ENCODE results near the gene MX1. TPM values are rescaled to one million over a fixed set of nuclear protein-coding genes. Genes with fewer than 3 reads are reported as not detected.

The MX1 gene
- total RNA-seq, 2 experiments from 2014 or later, result 23.9 to 24.7 TPM

DNA sequence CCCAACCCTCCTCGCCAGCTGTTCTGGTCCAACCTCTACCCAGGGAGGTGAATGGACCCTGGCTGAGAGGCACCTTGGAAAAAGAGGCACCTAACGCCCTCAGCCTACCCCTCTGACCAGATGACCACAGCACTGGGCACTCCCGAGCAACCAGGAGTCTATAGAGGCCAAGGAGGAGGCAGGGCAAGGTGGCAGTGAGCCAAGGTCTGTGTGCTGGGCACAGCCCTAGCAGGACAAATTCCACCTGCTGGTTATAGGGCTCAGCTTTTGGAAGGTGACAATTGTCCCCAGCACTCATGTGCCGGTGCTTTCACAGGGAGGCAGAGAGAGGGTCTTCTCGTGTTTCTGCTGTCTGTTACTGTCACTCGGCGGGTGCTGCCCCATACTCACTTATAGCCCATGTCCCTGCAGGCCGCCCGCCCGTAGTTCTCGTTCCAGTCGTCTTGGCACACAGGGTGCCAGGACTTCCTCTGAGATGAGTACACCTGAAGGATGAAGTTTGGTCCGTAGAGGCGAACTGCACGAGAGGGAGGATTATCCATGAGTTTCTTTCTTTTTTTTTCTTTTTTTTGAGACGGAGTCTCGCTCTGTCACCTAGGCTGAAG lies 54.1 kb downstream of the MX1 start:
- POLR2A ChIA-PET, result no interaction called here
- no TSS peak for BruUV-seq (replicated peaks)
- CTCF ChIA-PET (ENCODE audit: unreplicated experiment), result no interaction called here

DNA sequence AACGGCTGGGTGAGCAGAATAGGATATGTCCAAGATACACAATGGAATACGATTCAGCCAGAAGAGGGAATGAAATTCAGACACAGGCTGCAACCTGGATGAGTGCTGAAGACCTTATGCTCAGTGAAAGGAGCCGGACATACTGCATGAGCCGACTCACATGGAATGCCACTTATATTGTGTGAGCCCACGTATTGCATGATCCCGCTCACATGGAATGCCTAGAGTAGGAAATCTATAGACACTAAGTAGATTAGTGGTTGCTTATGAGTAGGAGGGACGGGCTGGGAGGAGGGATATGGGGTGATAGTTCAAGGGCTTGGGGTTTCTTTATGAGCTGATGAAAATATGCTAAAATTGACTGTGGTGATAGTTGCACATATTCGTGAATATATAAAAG lies 55.2 kb downstream of the MX1 start:
- ChIA-PET POLR2A (interaction anchor here (0.5 to 0.6 kb wide), 2 partner anchors 26 to 73 kb away, joined by 3 to 5 read pairs; no protein-coding TSS in a partner anchor), CTCF (ENCODE audit: unreplicated experiment) (no interaction called here)
- Histone ChIP-seq H3K79me2 (ENCODE audit: insufficient read depth, low read depth, low read length) (no peaks in the 10 kb centered on the region), H4K20me1 (ENCODE audit: insufficient read depth, low read length) (no peaks in the 10 kb centered on the region), H2AFZ (ENCODE audit: low read length) (no peak overlapping the region), H3K4me3 (ENCODE audit: low read depth, low read length, poor library complexity, severe bottlenecking) (no peak overlapping the region), H3K4me1 (ENCODE audit: insufficient read depth, low read length, poor library complexity, severe bottlenecking) (peaks cover 11% of the 10 kb centered on the region), H3K9me3 (ENCODE audit: low read length) (no peaks in the 10 kb centered on the region), H3K36me3 (ENCODE audit: insufficient read depth, low read length) (no peaks in the 10 kb centered on the region), H3K4me2 (ENCODE audit: low read length) (no peak overlapping the region), H3K9me2 (ENCODE audit: insufficient read depth, low read length) (no peaks in the 10 kb centered on the region), H3K27ac (ENCODE audit: low read depth, low read length, poor library complexity, severe bottlenecking) (no peak overlapping the region)
- no peak for TF ChIP-seq EZH2phosphoT487 (IDR thresholded peaks at IDR 0.05; ENCODE audit: borderline replicate concordance, low read depth, low read length)
- TF ChIP-seq, protein P1, sequence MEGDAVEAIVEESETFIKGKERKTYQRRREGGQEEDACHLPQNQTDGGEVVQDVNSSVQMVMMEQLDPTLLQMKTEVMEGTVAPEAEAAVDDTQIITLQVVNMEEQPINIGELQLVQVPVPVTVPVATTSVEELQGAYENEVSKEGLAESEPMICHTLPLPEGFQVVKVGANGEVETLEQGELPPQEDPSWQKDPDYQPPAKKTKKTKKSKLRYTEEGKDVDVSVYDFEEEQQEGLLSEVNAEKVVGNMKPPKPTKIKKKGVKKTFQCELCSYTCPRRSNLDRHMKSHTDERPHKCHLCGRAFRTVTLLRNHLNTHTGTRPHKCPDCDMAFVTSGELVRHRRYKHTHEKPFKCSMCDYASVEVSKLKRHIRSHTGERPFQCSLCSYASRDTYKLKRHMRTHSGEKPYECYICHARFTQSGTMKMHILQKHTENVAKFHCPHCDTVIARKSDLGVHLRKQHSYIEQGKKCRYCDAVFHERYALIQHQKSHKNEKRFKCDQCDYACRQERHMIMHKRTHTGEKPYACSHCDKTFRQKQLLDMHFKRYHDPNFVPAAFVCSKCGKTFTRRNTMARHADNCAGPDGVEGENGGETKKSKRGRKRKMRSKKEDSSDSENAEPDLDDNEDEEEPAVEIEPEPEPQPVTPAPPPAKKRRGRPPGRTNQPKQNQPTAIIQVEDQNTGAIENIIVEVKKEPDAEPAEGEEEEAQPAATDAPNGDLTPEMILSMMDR (conservative IDR thresholded peaks at IDR 0.05; ENCODE audit: low read length), result no peak
- no peak for DNase-seq (ENCODE audit: low spot score)
- intact Hi-C loops (cut with micrococcal nuclease; ENCODE audit: unreplicated experiment), result no loop called here
- BruUV-seq (replicated peaks), result no TSS peak

More for the DNA sequence above, 54.1 kb downstream of the MX1 start:
- no peaks in the 10 kb centered on the region for H3K9me3 ChIP-seq (ENCODE audit: low read length)
- H3K27ac ChIP-seq (ENCODE audit: low read depth, low read length, poor library complexity, severe bottlenecking), result no peak overlapping the region
- H3K9me2 ChIP-seq (ENCODE audit: insufficient read depth, low read length), result no peaks in the 10 kb centered on the region
- peaks cover 11% of the 10 kb centered on the region for H3K4me1 ChIP-seq (ENCODE audit: insufficient read depth, low read length, poor library complexity, severe bottlenecking)
- H3K4me2 ChIP-seq (ENCODE audit: low read length), result no peak overlapping the region
- intact Hi-C loops (cut with micrococcal nuclease; ENCODE audit: unreplicated experiment), result no loop called here
- no peaks in the 10 kb centered on the region for H3K36me3 ChIP-seq (ENCODE audit: insufficient read depth, low read length)
- no peak overlapping the region for H2AFZ ChIP-seq (ENCODE audit: low read length)
- TF ChIP-seq EZH2phosphoT487 (IDR thresholded peaks at IDR 0.05; ENCODE audit: borderline replicate concordance, low read depth, low read length), result no peak
- TF ChIP-seq, protein P1 (conservative IDR thresholded peaks at IDR 0.05; ENCODE audit: low read length), result no peak
- DNase-seq (ENCODE audit: low spot score), result no peak
- no peaks in the 10 kb centered on the region for H4K20me1 ChIP-seq (ENCODE audit: insufficient read depth, low read length)
- H3K4me3 ChIP-seq (ENCODE audit: low read depth, low read length, poor library complexity, severe bottlenecking), result no peak overlapping the region
- H3K79me2 ChIP-seq (ENCODE audit: insufficient read depth, low read depth, low read length), result no peaks in the 10 kb centered on the region

DNA sequence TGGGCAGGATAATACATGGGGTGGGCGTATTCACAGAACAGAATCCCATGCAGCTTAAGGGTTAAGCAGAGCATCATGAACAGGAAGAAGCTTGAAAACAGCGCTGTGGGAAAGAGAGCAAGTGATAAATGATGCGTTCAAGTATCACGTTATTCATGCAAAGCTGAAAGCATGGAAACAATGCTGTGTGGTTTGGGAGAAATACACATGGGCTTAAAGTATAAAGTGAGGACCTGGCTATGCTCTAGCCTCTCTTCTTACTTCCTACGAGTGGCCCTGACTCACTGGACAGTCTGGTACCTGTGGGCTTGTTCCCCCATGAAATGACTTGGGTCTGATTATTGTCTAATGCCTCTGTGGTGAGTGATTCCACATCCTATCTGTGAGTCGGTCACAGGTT lies 56.3 kb downstream of the MX1 start:
- Histone ChIP-seq H4K20me1 (ENCODE audit: insufficient read depth, low read length) (no peaks in the 10 kb centered on the region), H3K9me3 (ENCODE audit: low read length) (no peaks in the 10 kb centered on the region), H2AFZ (ENCODE audit: low read length) (peak overlapping the region; percentile 51; the same call in 1 of the 2 replicates), H3K4me1 (ENCODE audit: insufficient read depth, low read length, poor library complexity, severe bottlenecking) (peaks cover 10% of the 10 kb centered on the region), H3K79me2 (ENCODE audit: insufficient read depth, low read depth, low read length) (no peaks in the 10 kb centered on the region), H3K4me3 (ENCODE audit: low read depth, low read length, poor library complexity, severe bottlenecking) (no peak overlapping the region), H3K9me2 (ENCODE audit: insufficient read depth, low read length) (no peaks in the 10 kb centered on the region), H3K4me2 (ENCODE audit: low read length) (no peak overlapping the region), H3K27ac (ENCODE audit: low read depth, low read length, poor library complexity, severe bottlenecking) (no peak overlapping the region), H3K36me3 (ENCODE audit: insufficient read depth, low read length) (no peaks in the 10 kb centered on the region)
- ChIA-PET CTCF (ENCODE audit: unreplicated experiment) (no interaction called here), POLR2A (interaction anchor here (0.9 kb wide), 1 partner anchor 249 kb away, joined by 4 read pairs; no protein-coding TSS in a partner anchor)
- intact Hi-C loops (cut with micrococcal nuclease; ENCODE audit: unreplicated experiment), result no loop called here
- no peak for DNase-seq (ENCODE audit: low spot score)
- BruUV-seq (replicated peaks), result no TSS peak
- TF ChIP-seq, protein P1 (conservative IDR thresholded peaks at IDR 0.05; ENCODE audit: low read length), result no peak
- TF ChIP-seq EZH2phosphoT487 (IDR thresholded peaks at IDR 0.05; ENCODE audit: borderline replicate concordance, low read depth, low read length), result no peak

All from OCI-LY7 (cell line).